Progenitor cell of endocrine pancreas (in vitro differentiated cells): ENCODE measurements around the gene NCAPH2. TPM values are rescaled to one million over a fixed set of nuclear protein-coding genes. Genes with fewer than 3 reads are reported as not detected.

ENCODE experiments used
- DNase-seq: peaks from one replicate; pipeline ENCODE4 v3.0.0; 2021; ENCODE audit warnings: low spot score; ENCODE audit not compliant: unreplicated experiment
- H3K27ac Mint-ChIP-seq: 2 replicates; pipeline ENCODE4 v1.8.0; 2021; ENCODE audit warnings: mild to moderate bottlenecking, moderate library complexity, mixed read lengths
- H3K27me3 Mint-ChIP-seq: 2 replicates; pipeline ENCODE4 v1.8.0; 2021; ENCODE audit warnings: mixed read lengths
- H3K36me3 Mint-ChIP-seq: 2 replicates; pipeline ENCODE4 v1.8.0; 2022; ENCODE audit warnings: mixed read lengths; ENCODE audit not compliant: insufficient read depth
- H3K4me1 Mint-ChIP-seq: 2 replicates; pipeline ENCODE4 v1.8.0; 2021; ENCODE audit warnings: low read depth, mixed read lengths
- H3K4me3 Mint-ChIP-seq: 2 replicates; pipeline ENCODE4 v1.8.0; 2021; ENCODE audit warnings: low read depth, mild to moderate bottlenecking, moderate library complexity, mixed read lengths
- H3K9me3 Mint-ChIP-seq: 2 replicates; pipeline ENCODE4 v1.8.0; 2021; ENCODE audit warnings: low read depth, mixed read lengths
- total RNA-seq: library from RNA; stranded (reverse); gene quantifications from 2 replicates; pipeline ENCODE4 v1.2.1, GENCODE V29; 2021
- TF ChIP-seq, protein P1 (sequence below): fragments of 200-600 bp; sonication (generic); IDR thresholded peaks from one replicate; pipeline ENCODE4 v1.5.0; 2021; ENCODE audit warnings: antibody characterized with exemption, mild to moderate bottlenecking; ENCODE audit not compliant: unreplicated experiment

NCAPH2 gene
- total RNA-seq, 1 donor from 2014 or later, result 66.5 TPM

DNA sequence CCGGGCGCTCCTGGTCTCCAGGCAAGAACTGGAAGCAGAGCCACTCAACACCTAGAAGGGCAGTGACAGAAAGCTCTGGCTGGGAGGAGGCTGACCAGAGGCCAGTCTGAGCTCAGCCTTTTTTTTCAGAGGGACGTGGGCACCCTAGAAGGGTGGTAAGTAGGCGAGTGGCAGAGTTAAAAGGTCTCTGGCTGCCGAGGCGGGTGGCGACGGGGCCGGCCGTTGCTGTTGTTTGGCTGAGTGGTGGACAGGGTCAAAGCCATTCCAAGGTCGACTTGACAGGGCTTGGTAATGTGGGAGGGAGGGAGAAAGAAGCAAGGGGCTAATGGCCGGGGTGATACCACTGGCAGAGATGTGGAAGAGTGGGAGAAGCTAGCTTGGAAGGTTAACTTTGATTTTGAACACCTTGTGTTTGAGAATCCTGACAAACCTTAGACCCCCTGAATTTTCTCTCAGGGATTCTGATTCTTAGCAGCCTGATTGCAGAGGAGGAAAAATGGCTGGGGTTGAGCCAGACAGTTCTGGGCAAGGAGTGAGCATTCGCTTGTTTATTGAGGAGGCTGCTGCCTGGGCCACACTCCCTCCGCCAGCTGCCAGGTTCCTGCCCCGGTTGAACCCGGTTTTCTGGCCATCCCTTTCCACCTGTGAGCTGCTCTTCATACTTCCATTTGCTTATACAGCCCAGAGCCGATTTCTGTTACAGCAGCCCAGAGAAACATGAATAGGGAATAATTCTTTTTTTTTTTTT lies 55.6 kb downstream of the NCAPH2 start:
- Mint-ChIP-seq H3K9me3 (no peaks in the 10 kb centered on the region), H3K36me3 (no peaks in the 10 kb centered on the region), H3K27me3 (peaks cover 28% of the 10 kb centered on the region), H3K27ac (peak overlapping the region; percentile 89), H3K4me3 (peak overlapping the region; percentile 86), H3K4me1 (peaks cover 8% of the 10 kb centered on the region)
- no peak for DNase-seq
- TF ChIP-seq, protein P1, sequence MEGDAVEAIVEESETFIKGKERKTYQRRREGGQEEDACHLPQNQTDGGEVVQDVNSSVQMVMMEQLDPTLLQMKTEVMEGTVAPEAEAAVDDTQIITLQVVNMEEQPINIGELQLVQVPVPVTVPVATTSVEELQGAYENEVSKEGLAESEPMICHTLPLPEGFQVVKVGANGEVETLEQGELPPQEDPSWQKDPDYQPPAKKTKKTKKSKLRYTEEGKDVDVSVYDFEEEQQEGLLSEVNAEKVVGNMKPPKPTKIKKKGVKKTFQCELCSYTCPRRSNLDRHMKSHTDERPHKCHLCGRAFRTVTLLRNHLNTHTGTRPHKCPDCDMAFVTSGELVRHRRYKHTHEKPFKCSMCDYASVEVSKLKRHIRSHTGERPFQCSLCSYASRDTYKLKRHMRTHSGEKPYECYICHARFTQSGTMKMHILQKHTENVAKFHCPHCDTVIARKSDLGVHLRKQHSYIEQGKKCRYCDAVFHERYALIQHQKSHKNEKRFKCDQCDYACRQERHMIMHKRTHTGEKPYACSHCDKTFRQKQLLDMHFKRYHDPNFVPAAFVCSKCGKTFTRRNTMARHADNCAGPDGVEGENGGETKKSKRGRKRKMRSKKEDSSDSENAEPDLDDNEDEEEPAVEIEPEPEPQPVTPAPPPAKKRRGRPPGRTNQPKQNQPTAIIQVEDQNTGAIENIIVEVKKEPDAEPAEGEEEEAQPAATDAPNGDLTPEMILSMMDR, result no peak

DNA sequence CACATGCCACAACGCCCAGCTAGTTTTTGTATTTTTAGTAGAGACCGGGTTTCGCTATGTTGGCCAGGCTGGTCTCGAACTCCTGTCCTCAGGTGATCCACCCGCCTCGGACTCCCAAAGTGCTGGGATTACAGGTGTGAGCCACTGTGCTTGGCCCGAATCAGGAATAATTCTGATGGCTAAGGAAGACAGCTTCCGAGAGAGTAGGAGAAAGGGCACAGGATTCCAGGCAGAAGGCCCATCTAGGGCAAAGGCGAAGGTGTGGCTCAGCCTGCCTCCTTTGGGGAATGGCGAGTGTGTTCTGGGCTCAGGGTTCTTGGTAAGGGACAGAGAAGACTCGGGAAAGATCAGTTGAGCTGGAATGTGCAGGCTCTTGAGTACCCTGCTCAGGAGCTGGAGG lies 56.3 kb downstream of the NCAPH2 start:
- H3K9me3 Mint-ChIP-seq, result no peaks in the 10 kb centered on the region
- H3K36me3 Mint-ChIP-seq, result peaks cover under 1% of the 10 kb centered on the region
- H3K4me3 Mint-ChIP-seq, result no peak overlapping the region
- no peak for DNase-seq
- peaks cover 8% of the 10 kb centered on the region for H3K4me1 Mint-ChIP-seq
- H3K27ac Mint-ChIP-seq, result no peak overlapping the region
- TF ChIP-seq, protein P1, result no peak
- peaks cover 22% of the 10 kb centered on the region for H3K27me3 Mint-ChIP-seq

DNA sequence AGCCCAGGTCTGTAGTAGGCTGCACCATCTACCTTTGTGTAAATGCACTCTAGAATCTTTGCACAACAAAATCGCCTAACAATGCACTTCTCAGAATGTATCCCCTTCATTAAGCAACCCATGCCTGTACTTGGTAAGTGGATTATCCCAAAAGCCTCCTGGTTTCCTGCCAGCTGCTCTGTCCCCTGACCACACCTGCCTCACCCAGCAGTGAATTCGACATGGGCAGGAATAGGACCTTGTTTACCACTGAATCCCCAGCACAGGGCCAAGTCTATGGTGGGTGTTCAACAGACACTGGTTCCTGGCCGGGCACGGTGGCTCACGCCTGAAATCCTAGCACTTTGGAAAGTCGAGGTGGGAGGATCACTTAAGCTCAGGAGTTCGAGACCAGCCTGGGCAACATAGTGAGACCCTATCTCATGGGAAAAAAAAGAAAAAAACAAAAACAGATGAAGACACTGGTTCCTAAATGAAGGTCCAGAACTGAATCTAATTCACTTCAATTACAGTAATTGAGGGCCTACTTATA lies 59.8 kb downstream of the NCAPH2 start:
- no peak for DNase-seq
- H3K4me3 Mint-ChIP-seq, result no peak overlapping the region
- no peaks in the 10 kb centered on the region for H3K27me3 Mint-ChIP-seq
- H3K36me3 Mint-ChIP-seq, result peaks cover 6% of the 10 kb centered on the region
- no peaks in the 10 kb centered on the region for H3K9me3 Mint-ChIP-seq
- no peak overlapping the region for H3K27ac Mint-ChIP-seq
- peaks cover 8% of the 10 kb centered on the region for H3K4me1 Mint-ChIP-seq
- TF ChIP-seq, protein P1, result no peak

DNA sequence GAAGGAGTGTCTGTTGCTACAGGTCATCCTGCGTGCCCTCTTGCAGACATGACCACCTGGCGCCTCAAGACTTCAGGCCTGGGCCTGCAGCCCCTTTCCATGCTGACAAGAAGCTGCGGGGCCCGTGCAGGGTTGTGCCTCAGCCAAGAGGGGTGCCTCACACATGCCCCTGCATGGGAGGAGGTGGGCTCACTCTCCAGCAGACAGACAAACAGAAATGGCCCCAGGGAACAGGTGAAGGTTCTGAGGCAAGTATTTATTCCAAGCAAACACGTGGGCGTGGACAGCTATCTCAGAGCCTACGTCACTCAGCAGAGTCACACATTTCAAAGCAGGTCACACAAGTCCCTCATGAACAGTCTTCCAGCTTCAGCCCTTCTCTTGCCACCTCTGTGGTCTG lies 60.6 kb downstream of the NCAPH2 start:
- no peak for DNase-seq
- H3K4me3 Mint-ChIP-seq, result no peak overlapping the region
- no peaks in the 10 kb centered on the region for H3K27me3 Mint-ChIP-seq
- peaks cover 2% of the 10 kb centered on the region for H3K4me1 Mint-ChIP-seq
- TF ChIP-seq, protein P1, result no peak
- H3K27ac Mint-ChIP-seq, result no peak overlapping the region
- no peaks in the 10 kb centered on the region for H3K9me3 Mint-ChIP-seq
- H3K36me3 Mint-ChIP-seq, result peaks cover 6% of the 10 kb centered on the region

DNA sequence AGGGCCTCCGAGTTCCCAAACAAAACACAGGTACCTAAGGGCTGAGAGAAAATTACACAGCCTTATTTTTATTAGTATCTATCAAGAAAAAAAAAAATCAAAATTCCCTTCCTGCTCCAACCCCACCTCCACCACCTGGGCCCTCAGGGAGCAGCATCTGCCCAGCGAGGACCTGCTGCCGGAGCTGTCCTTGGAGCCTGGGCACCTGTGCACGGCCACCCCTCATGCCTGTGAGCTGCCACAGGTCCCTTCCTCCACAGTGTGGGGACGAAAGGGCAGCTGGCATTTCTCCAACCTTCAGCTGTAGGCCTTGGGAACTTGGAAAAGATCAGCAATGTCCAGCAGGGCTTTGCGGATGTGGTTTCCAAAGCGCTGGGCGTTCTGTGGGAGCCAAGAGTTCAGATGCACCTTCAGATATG lies 61.0 kb downstream of the NCAPH2 start:
- peaks cover 6% of the 10 kb centered on the region for H3K36me3 Mint-ChIP-seq
- no peaks in the 10 kb centered on the region for H3K4me1 Mint-ChIP-seq
- H3K9me3 Mint-ChIP-seq, result no peaks in the 10 kb centered on the region
- no peak overlapping the region for H3K4me3 Mint-ChIP-seq
- no peak overlapping the region for H3K27ac Mint-ChIP-seq
- no peaks in the 10 kb centered on the region for H3K27me3 Mint-ChIP-seq
- no peak for DNase-seq
- TF ChIP-seq, protein P1, result no peak
